Measurements from ENCODE around the gene CDH7. TPM values are rescaled to one million over a fixed set of nuclear protein-coding genes. Genes with fewer than 3 reads are reported as not detected.

CDH7 gene
- total RNA-seq, 1 donor from 2014 or later: not detected

GRCh38 chr18:65934874-65935273, 184.1 kb downstream of the CDH7 start:
- intact Hi-C loops (cut with micrococcal nuclease): no loop called here
- TF ChIP-seq, protein P1, sequence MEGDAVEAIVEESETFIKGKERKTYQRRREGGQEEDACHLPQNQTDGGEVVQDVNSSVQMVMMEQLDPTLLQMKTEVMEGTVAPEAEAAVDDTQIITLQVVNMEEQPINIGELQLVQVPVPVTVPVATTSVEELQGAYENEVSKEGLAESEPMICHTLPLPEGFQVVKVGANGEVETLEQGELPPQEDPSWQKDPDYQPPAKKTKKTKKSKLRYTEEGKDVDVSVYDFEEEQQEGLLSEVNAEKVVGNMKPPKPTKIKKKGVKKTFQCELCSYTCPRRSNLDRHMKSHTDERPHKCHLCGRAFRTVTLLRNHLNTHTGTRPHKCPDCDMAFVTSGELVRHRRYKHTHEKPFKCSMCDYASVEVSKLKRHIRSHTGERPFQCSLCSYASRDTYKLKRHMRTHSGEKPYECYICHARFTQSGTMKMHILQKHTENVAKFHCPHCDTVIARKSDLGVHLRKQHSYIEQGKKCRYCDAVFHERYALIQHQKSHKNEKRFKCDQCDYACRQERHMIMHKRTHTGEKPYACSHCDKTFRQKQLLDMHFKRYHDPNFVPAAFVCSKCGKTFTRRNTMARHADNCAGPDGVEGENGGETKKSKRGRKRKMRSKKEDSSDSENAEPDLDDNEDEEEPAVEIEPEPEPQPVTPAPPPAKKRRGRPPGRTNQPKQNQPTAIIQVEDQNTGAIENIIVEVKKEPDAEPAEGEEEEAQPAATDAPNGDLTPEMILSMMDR (IDR thresholded peaks at IDR 0.05; ENCODE audit: borderline replicate concordance): no peak

GRCh38 chr18:65936678-65937077, 185.9 kb downstream of the CDH7 start:
- Histone ChIP-seq H3K36me3 (no peaks in the 10 kb centered on the region), H3K27me3 (ENCODE audit: low read depth) (no peaks in the 10 kb centered on the region), H3K4me1 (no peaks in the 10 kb centered on the region), H3K4me3 (no peak overlapping the region), H3K9me3 (replicated peaks) (peaks cover 5% of the 10 kb centered on the region), H3K27ac (replicated peaks) (no peak overlapping the region)
- TF ChIP-seq, protein P1 (IDR thresholded peaks at IDR 0.05; ENCODE audit: borderline replicate concordance): no peak
- intact Hi-C loops (cut with micrococcal nuclease): no loop called here
- no peak for DNase-seq

More at GRCh38 chr18:65934874-65935273, 184.1 kb downstream of the CDH7 start:
- H3K4me1 ChIP-seq: no peaks in the 10 kb centered on the region
- H3K27me3 ChIP-seq (ENCODE audit: low read depth): no peaks in the 10 kb centered on the region
- no peak overlapping the region for H3K27ac ChIP-seq (replicated peaks)
- H3K4me3 ChIP-seq: no peak overlapping the region
- H3K9me3 ChIP-seq (replicated peaks): peaks cover 5% of the 10 kb centered on the region
- DNase-seq: no peak
- H3K36me3 ChIP-seq: no peaks in the 10 kb centered on the region

- Histone ChIP-seq H3K4me1 (no peaks in the 10 kb centered on the region), H3K36me3 (no peaks in the 10 kb centered on the region), H3K9me3 (replicated peaks) (peaks cover 5% of the 10 kb centered on the region), H3K4me3 (no peak overlapping the region), H3K27me3 (ENCODE audit: low read depth) (no peaks in the 10 kb centered on the region), H3K27ac (replicated peaks) (no peak overlapping the region)
- TF ChIP-seq, protein P1 (IDR thresholded peaks at IDR 0.05; ENCODE audit: borderline replicate concordance): no peak
- intact Hi-C loops (cut with micrococcal nuclease): no loop called here
- DNase-seq: no peak
These were observed 186.4 kb downstream of the CDH7 start for GRCh38 chr18:65937180-65937579.

GRCh38 chr18:65938592-65939372, 188.0 kb downstream of the CDH7 start:
- Histone ChIP-seq H3K27ac (replicated peaks) (no peak overlapping the region), H3K9me3 (replicated peaks) (peaks cover 1% of the 10 kb centered on the region), H3K4me1 (no peaks in the 10 kb centered on the region), H3K36me3 (no peaks in the 10 kb centered on the region), H3K4me3 (no peak overlapping the region), H3K27me3 (ENCODE audit: low read depth) (no peaks in the 10 kb centered on the region)
- TF ChIP-seq, protein P1 (IDR thresholded peaks at IDR 0.05; ENCODE audit: borderline replicate concordance): peak; percentile 15
- no peak for DNase-seq
- intact Hi-C loops (cut with micrococcal nuclease): no loop called here

All from left ventricle myocardium inferior (tissue), 1 donor.